ENCODE results near the gene LAMC3.
"Not testable (repeated sequence)": the region's sequence is repeated elsewhere in the genome, so short reads cannot be mapped to it uniquely, and the experiment has no call there.

LAMC3 gene

GRCh38 chr9:131113655-131114054, 104.7 kb downstream of the LAMC3 start:
- ATAC-seq, result no peak; the same call in 2 of the 3 replicates
- no peak for TF ChIP-seq CSDC2 (CRISPR knock-in tag; IDR thresholded peaks at IDR 0.05)
- TF ChIP-seq CSRNP3 (CRISPR knock-in tag; IDR thresholded peaks at IDR 0.05), result no peak
- TF ChIP-seq OSR1 (CRISPR knock-in tag; IDR thresholded peaks at IDR 0.05), result no peak
- TF ChIP-seq TOX (CRISPR knock-in tag; IDR thresholded peaks at IDR 0.05; ENCODE audit: borderline replicate concordance), result no peak
- TF ChIP-seq GLIS3 (CRISPR knock-in tag; IDR thresholded peaks at IDR 0.05), result no peak
- TF ChIP-seq TCF4 (CRISPR knock-in tag; IDR thresholded peaks at IDR 0.05; ENCODE audit: borderline replicate concordance), result no peak
- TF ChIP-seq ZFP30 (CRISPR knock-in tag; IDR thresholded peaks at IDR 0.05), result no peak
- no peak for TF ChIP-seq PATZ1 (CRISPR knock-in tag; IDR thresholded peaks at IDR 0.05; ENCODE audit: borderline replicate concordance)

GRCh38 chr9:131114084-131114535, 105.1 kb downstream of the LAMC3 start:
- no peak; the same call in 2 of the 3 replicates for ATAC-seq
- TF ChIP-seq SNAI2 (CRISPR knock-in tag; IDR thresholded peaks at IDR 0.05) (no peak), ZFP3 (CRISPR knock-in tag; IDR thresholded peaks at IDR 0.05) (no peak), ZNF565 (CRISPR knock-in tag; conservative IDR thresholded peaks at IDR 0.05; ENCODE audit: low read depth) (no peak), ZNF8 (CRISPR knock-in tag; IDR thresholded peaks at IDR 0.05) (no peak), PATZ1 (CRISPR knock-in tag; IDR thresholded peaks at IDR 0.05; ENCODE audit: borderline replicate concordance) (no peak), ISL1 (CRISPR knock-in tag; IDR thresholded peaks at IDR 0.05) (no peak), ZFP30 (CRISPR knock-in tag; IDR thresholded peaks at IDR 0.05) (no peak), CSRNP3 (CRISPR knock-in tag; IDR thresholded peaks at IDR 0.05) (no peak), ESRRG (CRISPR knock-in tag; IDR thresholded peaks at IDR 0.05) (no peak), ZC3H10 (CRISPR knock-in tag; IDR thresholded peaks at IDR 0.05) (no peak), BACH2 (CRISPR knock-in tag; IDR thresholded peaks at IDR 0.05; ENCODE audit: borderline replicate concordance) (no peak), ARNTL (CRISPR knock-in tag; IDR thresholded peaks at IDR 0.05; ENCODE audit: borderline replicate concordance, low read depth) (no peak), POU6F1 (CRISPR knock-in tag; IDR thresholded peaks at IDR 0.05; ENCODE audit: borderline replicate concordance, low read depth) (no peak), TOX (CRISPR knock-in tag; IDR thresholded peaks at IDR 0.05; ENCODE audit: borderline replicate concordance) (no peak), GLIS3 (CRISPR knock-in tag; IDR thresholded peaks at IDR 0.05) (no peak), ZNF70 (CRISPR knock-in tag; IDR thresholded peaks at IDR 0.05) (no peak)

- not testable (repeated sequence) for ATAC-seq
Measured at GRCh38 chr9:131115360-131115742, 106.4 kb downstream of the LAMC3 start.

GRCh38 chr9:131116281-131117120, 107.5 kb downstream of the LAMC3 start:
- no peak for TF ChIP-seq ZNF565 (CRISPR knock-in tag; conservative IDR thresholded peaks at IDR 0.05; ENCODE audit: low read depth)
- TF ChIP-seq ZFP3 (CRISPR knock-in tag; IDR thresholded peaks at IDR 0.05), result no peak
- no peak for TF ChIP-seq PATZ1 (CRISPR knock-in tag; IDR thresholded peaks at IDR 0.05; ENCODE audit: borderline replicate concordance)
- no peak for TF ChIP-seq ZNF8 (CRISPR knock-in tag; IDR thresholded peaks at IDR 0.05)
- no peak for TF ChIP-seq TCF4 (CRISPR knock-in tag; IDR thresholded peaks at IDR 0.05; ENCODE audit: borderline replicate concordance)
- no peak for TF ChIP-seq CSRNP3 (CRISPR knock-in tag; IDR thresholded peaks at IDR 0.05)
- no peak for TF ChIP-seq OSR1 (CRISPR knock-in tag; IDR thresholded peaks at IDR 0.05)
- no peak for TF ChIP-seq POU6F1 (CRISPR knock-in tag; IDR thresholded peaks at IDR 0.05; ENCODE audit: borderline replicate concordance, low read depth)
- no peak for TF ChIP-seq ZC3H10 (CRISPR knock-in tag; IDR thresholded peaks at IDR 0.05)
- ATAC-seq, result no peak
